Measurements from ENCODE around the gene MYLK.
"Not testable (repeated sequence)": the region's sequence is repeated elsewhere in the genome, so short reads cannot be mapped to it uniquely, and the experiment has no call there.

The MYLK gene, protein sequence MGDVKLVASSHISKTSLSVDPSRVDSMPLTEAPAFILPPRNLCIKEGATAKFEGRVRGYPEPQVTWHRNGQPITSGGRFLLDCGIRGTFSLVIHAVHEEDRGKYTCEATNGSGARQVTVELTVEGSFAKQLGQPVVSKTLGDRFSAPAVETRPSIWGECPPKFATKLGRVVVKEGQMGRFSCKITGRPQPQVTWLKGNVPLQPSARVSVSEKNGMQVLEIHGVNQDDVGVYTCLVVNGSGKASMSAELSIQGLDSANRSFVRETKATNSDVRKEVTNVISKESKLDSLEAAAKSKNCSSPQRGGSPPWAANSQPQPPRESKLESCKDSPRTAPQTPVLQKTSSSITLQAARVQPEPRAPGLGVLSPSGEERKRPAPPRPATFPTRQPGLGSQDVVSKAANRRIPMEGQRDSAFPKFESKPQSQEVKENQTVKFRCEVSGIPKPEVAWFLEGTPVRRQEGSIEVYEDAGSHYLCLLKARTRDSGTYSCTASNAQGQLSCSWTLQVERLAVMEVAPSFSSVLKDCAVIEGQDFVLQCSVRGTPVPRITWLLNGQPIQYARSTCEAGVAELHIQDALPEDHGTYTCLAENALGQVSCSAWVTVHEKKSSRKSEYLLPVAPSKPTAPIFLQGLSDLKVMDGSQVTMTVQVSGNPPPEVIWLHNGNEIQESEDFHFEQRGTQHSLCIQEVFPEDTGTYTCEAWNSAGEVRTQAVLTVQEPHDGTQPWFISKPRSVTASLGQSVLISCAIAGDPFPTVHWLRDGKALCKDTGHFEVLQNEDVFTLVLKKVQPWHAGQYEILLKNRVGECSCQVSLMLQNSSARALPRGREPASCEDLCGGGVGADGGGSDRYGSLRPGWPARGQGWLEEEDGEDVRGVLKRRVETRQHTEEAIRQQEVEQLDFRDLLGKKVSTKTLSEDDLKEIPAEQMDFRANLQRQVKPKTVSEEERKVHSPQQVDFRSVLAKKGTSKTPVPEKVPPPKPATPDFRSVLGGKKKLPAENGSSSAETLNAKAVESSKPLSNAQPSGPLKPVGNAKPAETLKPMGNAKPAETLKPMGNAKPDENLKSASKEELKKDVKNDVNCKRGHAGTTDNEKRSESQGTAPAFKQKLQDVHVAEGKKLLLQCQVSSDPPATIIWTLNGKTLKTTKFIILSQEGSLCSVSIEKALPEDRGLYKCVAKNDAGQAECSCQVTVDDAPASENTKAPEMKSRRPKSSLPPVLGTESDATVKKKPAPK (N-terminal part only)

DNA sequence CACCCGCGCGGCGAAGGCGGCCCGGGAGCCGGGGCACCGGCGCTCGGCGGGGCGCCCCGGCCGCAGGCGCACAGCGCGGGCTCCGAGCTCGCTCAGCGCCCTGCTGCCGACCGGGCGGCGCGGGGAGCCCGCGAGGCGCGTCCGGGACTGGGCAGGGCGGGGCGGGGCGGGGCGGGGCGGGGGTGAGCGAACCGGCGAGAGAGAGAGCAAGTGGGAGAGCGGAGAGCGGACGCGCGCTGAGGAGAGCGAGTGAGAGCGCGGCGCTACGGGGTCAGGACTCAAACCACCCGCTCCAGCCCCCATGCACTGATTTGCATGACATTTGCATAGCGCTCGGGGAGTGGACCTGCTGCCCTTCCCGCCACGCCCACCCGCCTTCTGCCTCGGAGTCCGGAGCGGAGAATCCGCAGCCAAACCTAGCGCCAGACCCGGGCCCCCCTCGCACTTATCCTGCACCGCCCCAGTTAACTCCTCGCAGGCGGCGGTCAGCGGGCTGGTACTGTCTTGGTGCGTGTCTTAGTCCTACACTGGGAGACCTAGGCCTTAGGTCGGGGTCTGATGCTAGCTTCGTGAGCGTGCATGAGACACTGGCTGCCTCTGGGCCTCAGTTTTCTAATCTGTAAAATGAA is at the start of gene MYLK:
TSS of gene MYLK (minus strand) at position 130 of the 629 bp plus-strand sequence. CDS start 90,491 bp downstream, outside the sequence.
- peak; percentile 80 for DNase-seq (ENCODE audit: low spot score)

DNA sequence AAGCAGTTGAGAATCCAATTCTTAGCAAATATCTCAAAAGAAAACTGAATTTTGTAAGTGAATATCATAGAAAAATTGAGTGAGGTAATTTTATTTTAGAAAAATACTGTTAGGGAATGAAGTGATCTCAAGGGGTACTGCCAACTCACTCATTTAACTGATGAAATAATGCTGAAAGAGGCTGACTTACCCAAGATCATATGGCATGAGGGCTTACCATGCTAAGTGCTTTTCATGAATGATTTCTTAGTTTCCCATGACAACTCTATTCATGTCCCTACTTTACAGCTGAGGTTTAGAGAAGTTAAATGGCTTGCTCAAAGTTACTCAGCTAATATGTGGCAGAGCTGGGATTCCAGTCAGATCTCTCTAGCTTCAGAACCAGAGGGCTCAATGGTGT is 46.3 kb upstream of the MYLK start:
- no peak for DNase-seq (ENCODE audit: low spot score)

DNA sequence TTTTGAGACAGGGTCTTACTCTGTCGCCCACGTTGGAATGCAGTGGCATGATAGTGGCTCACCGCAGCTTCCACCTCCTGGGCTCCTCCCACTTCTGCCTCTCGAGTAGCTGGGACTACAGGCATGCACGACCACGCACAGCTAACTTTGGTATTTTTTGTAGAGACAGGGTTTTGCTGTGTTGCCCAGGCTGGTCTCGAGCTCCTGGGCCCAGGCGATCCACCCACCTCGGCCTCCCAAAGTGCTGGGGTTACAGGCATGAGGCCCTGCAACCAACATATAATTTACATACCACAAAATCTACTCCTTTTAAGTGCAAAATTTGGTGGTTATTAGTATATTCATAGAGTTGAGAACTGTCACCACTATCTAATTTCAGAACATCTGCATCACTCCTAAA is 45.2 kb upstream of the MYLK start:
- no peak for DNase-seq (ENCODE audit: low spot score)

DNA sequence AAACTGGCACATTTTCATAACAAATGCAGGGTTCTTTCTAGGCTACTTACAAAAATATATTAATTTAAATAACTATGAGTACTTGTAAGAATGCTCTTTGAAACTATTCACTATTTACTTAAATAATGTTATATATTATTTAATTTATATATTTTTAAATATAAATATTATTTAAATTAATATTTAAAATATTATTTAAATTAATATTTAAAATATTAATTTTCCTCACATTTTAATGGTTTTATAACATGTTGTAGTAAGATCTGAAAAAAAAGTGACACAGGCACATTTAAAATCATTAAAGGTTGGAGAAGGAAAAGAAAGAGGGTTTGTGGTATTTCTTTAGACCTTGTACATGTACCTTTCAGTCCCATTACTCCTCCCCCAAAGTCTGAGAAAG is 42.3 kb upstream of the MYLK start:
- DNase-seq (ENCODE audit: low spot score) = no peak

DNA sequence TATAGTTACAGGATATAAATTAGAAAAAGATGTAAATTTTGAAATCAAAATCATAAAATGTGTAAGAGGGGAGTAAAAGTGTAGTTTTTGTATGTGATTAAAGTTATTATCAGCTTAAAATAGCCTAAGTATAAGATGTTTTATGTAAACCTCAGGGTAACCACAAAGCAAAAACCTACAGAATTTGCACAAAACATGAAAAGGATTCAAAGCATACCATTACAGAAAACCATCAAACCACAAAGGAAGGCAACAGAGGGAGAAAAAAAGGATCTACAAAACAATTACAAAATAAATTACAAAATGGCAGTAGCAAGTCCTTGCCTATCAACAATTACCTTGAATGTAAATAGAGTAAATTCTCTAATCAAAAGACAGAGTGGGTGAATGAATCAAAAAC is 36.7 kb upstream of the MYLK start:
- DNase-seq (ENCODE audit: low spot score) = no peak

DNA sequence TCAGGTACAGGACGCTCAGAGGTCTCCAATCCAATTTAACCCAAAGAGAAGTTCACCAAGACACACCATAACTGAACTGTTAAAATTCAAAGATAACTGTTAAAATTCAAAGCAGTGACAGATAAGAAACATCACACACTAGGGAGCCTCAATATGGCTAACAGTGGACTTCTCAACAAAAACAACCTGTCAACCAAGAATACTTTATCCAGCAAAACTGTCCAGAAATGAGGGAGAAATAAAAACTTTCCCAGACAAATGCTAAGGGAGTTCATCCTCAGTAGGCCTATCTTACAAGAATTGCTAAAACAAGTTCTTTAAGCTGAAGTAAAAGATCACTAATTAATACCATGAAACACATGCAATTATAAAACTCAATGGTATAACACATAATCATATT is 36.3 kb upstream of the MYLK start:
- DNase-seq (ENCODE audit: low spot score) = no peak

DNA sequence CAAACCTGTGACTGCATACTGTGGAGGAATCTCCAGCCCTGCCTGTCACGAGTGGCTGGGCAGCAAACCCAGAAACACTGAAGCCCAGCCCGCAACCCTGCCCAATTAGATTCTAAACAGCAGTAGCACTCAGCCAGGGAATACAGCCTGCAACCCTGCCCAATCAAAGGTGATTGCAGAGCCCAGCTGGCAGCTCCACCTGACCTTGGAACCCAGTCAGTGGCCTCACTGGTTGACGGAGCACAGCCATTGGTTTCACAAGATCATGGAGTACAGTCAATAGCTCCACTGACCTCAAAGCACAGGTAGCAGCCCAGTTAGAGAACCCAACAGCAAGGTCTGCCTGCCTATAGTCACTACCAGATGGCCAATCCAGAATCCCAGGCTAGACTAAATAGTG is 35.2 kb upstream of the MYLK start:
- no peak for DNase-seq (ENCODE audit: low spot score)

DNA sequence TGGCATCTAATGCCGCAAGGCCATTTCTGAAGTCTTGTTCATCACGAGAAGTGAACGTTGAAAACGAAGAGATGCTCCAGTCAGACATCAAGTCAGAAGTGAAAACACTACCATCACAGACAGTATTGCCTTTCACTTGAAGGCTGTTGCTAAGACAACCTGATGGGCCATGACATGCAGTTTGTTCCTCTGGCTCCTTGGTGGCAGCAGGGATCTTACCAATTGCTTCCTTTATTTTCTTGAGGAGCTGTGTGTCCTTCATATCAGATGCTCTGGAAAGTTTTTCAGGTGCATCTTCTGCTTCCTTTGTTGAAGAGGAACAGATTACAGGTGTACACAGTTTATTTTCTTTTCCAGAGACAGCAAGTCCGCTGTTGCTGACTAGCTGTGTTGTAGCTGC is 30.7 kb upstream of the MYLK start:
- no peak for DNase-seq (ENCODE audit: low spot score)

DNA sequence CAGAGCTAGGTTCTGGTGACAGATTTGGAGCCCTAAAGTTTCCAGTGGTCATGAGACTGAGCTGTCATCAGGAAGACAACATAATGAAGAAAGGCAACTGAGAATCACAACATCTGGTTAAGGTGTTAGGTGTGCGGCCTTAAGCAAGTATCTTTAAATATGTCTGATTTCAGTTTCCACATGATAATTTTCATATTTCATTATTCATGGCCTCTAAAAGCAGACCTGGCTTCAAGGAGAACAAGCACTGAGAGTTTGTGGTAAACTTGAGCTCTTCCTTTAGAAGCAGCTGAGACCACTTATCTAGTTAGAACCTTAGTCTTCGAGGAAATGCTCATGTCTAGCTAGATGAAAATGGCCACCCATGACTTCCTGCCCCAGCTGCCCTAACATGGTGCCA is 25.7 kb upstream of the MYLK start:
- no peak for DNase-seq (ENCODE audit: low spot score)

DNA sequence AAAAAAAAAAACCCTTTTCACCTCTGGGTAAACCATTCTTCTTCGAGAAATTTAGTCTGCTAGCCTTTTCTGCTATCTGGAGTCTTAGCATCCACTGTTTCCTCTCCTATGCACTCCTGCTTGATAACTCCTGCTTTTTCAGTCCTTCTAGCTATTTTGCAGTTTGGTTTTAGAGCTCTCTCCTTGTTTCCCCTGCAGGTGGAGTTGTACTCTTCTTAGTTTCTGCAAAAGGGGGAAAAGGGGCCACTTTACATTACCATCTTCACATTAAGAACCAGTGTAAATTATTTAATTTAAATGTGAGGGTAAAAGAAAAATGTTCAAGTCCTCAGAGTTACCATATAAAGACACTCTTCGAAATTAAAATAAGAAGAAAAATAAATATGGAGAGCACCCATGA is 23.6 kb upstream of the MYLK start:
- DNase-seq (ENCODE audit: low spot score) = no peak

DNA sequence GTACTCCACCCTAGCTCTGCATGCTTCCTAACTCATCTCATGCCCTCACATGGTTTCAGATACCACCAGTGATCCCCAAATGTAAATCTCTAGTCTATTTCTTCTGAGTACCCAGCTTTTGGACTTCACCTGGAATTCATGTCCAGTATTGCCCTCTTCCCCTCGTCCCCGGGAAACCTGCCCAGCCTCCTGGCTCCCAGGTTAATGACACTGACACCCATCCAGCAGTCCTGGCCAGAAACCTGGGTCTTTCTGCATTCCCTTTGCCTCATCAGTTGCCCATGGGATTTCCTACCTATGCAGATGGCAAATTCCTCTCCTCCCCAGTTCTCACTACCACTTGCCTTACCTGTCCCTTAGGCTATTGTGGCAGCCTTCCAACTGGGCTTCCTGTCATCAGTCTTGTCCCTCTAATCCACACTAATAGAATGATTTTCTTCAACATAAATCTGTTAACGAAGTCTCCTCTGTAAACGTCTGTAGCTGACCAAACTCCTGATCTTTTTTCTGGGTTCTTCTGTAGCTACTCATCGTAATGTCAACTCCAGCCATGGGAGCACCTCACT is 15.3 kb upstream of the MYLK start:
- DNase-seq (ENCODE audit: low spot score) = no peak

DNA sequence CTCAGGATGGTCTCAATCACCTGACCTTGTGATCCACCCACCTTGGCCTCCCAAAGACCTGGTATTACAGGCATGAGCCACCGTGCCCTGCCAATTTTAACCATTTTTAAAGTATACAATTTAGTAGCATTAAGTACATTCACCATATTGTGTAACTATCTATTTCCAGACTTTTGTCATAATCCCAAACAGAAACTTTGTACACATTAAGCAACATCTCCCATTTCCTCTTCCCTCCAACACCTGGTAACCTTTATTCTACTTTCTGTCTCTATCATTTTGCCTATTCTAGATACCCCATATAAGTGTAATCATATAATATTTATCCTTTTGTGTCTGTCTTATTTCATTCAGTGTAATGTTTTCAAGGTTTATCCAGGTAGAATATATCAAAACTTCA is 8.9 kb upstream of the MYLK start:
- DNase-seq (ENCODE audit: low spot score) = no peak

DNA sequence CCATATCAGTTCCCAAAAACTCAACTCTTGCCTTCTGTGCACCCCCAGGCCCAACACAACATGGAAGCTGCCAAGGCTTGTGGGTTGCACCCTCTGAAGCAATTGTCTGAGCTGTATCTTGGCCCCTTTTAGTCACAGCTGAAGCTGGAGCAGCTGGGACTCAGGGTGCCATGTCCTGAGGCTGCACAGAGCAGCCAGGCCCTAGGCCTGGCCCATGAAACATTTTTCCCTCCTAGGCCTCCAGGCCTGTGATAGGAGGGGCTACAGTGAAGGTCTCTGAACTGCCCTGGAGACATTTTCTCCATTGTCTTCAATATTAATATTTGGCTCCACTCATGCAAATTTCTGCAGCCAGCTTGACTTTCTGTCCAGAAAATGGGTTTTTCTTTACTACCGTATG is 8.1 kb upstream of the MYLK start:
- no peak for DNase-seq (ENCODE audit: low spot score)

DNA sequence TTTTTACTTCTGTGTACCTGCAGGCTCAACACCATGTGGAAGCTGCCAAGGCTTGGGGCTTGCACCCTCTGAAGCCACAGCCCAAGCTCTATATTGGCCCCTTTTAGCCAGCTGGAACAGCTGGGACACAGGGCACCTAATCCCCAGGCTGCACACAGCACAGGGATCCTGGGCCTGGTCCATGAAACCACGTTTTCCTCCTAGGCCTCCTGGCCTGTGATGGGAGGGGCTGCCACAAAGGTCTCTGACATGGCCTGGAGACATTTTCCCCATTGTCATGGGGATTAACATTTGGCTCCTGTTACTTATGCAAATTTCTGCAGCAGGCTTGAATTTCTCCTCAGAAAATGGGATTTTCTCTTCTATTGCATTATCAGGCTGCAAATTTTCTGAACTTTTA is 6.9 kb upstream of the MYLK start:
- not testable (repeated sequence) for DNase-seq (ENCODE audit: low spot score)

DNA sequence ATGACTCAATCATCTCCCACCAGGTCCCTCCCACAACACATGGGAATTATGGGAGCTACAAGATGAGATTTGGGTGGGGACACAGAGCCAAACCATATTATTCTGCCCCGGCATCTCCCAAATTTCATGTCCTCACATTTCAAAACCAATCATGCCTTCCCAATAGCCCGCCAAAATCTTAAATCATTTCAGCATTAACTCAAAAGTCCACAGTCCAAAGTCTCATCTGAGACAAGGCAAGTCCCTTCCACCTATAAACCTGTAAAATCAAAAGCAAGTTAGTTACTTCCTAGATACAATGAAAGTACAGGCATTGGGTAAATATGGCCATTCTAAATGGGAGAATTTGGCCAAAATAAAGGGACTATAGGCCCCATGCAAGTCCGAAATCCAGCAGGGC is 6.0 kb upstream of the MYLK start:
- not testable (repeated sequence) for DNase-seq (ENCODE audit: low spot score)

DNA sequence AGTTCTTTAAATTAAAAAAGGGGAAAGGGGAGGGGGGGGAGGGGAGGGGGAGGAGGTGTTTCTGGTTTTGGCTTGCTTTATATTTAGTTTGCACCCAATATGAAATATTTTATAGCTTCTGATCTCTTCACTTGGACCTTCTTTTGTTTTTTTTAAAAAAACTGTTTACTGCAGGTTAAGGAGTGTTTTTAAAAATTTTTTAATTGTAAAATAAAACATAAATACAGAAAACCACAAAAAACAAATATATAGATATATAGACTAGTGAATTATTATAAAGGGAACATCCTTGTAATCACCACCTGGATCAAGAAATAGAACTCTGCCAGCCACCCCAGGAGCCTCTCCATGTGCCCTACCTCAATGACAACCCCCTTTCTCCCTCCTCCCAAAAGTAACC is 861 bp upstream of the MYLK start:
- DNase-seq (ENCODE audit: low spot score) = no peak

DNA sequence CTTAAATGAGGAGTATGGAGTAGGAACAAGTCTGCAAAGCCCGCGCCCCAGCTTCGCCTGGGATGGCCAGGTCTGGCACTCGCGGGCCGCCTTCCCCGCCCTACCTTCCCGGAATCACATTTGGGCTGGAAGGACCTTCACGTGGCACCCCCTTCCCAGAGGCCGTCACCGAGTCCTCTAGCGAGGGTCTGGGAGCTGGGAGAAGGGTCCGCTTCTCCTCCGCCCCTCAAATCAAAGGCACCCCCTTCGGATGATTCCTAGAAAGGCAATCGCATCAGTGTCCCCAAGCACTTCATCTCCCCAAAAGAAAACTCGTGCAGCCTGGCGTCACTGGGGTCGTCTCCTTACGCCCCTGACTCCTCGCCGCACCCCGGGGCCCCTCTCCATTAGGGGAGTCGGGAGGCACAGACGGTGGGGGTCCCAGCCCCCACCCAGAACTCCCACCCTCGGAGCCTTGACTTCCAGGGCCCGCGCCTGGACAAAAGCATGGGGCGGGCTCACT is 380 bp downstream of the MYLK start:
- peak; percentile 16 for DNase-seq (ENCODE audit: low spot score)

DNA sequence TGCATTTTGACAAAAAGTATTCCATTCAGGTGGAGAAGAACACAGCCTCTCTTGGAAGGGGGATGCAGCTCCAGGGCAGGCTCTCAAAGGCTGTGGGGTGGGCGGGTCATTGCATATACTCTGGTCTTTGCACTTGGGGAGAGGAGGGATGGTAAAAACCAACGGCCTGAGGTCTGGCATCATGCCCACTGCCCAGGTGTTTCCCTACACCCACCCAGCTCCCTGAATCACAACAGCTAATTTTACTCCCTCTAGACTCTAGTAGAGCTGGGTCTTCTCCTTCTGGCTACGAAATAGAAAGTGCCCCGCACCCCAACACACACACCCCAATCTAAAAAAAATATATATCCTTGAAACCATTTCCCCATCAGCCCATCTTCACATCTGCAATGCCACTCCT is 1.0 kb downstream of the MYLK start:
- no peak for DNase-seq (ENCODE audit: low spot score)

DNA sequence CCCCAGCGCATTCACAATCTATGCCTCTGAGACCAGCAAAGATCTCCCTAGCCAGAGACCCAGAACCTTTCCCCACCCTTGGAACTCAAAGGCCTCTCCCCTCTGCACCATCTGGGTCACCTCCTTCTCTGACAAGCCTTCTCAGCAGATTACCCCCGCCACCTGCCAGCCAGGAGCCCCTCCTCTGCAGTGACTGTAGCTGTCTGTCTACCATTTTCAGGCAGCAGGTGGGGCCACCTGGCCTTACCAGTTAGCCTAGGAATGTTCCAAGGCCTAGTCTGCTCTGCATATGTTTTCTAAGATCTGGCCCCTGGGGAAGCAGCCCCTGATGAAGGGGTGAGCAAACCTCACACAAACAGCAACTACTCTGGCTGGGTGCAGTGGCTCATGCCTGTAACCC is 2.4 kb downstream of the MYLK start:
- no peak for DNase-seq (ENCODE audit: low spot score)

DNA sequence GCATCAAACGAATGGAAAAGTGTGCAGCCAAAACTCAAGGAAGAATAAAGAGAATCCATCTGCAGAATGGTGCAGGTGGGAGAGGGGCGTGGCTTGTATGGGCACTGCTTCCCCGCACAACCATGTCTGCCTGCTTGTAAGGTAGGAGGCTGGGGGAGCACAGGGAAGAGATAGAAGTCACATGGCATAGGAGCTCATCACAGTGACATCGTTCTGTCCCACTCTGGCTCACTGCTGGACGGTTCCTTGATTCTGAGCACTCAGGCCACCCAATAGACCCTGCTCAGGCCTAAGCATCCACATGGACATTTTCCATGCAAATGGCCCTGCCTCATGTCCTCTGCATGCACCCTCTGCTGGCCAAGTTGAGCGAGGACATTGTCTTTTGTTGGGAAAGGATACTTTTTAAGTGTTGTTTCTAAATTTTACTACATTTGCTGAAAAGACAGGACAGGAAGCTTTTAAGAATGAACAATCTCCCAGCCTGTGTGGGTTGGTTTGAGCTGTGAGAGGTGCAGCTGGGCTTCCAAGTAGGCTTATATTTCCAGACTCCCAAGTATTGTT is 3.1 kb downstream of the MYLK start:
- DNase-seq (ENCODE audit: low spot score) = peak; percentile 42

DNA sequence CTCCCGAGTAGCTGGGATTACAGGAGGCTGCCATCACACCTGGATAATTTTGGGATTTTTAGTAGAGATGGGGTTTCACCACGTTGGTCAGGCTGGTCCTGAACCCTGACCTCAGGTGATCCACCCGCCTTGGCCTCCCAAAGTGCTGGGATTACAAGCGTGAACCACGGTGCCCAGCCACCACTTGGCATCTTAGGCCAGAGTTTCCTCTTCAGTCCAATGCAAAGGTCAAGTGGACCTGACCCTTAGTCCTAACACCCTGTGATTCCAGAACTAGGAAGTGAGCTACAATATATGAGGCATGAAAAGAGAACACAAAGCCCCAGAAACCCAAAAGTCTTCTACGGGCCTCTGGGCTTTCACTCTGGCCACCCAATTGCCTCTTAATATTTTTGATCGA is 5.3 kb downstream of the MYLK start:
- DNase-seq (ENCODE audit: low spot score) = no peak

Data from hepatic stellate cell (primary cell).